ENCODE data around the gene TREM1.
"Not testable (repeated sequence)": the region's sequence is repeated elsewhere in the genome, so short reads cannot be mapped to it uniquely, and the experiment has no call there.

Gene TREM1

GRCh38 chr6:41257369-41258195 lies 28.9 kb downstream of the TREM1 start:
- DNase-seq = no peak

- DNase-seq = no peak
Observed at GRCh38 chr6:41256383-41256782, 30.1 kb downstream of the TREM1 start.

- no peak for DNase-seq
Observed at GRCh38 chr6:41255638-41256246, 30.7 kb downstream of the TREM1 start.

GRCh38 chr6:41255110-41255509 lies 31.4 kb downstream of the TREM1 start:
- DNase-seq = no peak

- no peak for DNase-seq
Observed at GRCh38 chr6:41252401-41253169, 33.9 kb downstream of the TREM1 start.

GRCh38 chr6:41247882-41248705 lies 38.4 kb downstream of the TREM1 start:
- no peak for DNase-seq

- DNase-seq = no peak
Observed at GRCh38 chr6:41247288-41247865, 39.1 kb downstream of the TREM1 start.

GRCh38 chr6:41246529-41246928 lies 40.0 kb downstream of the TREM1 start:
- DNase-seq = not testable (repeated sequence)

GRCh38 chr6:41239467-41240159 lies 46.9 kb downstream of the TREM1 start:
- no peak for DNase-seq

- DNase-seq = no peak
Observed at GRCh38 chr6:41237128-41237527, 49.4 kb downstream of the TREM1 start.

GRCh38 chr6:41236276-41236675 lies 50.2 kb downstream of the TREM1 start:
- no peak for DNase-seq

- DNase-seq = no peak
Observed at GRCh38 chr6:41232667-41233066, 53.8 kb downstream of the TREM1 start.

GRCh38 chr6:41231246-41231645 lies 55.2 kb downstream of the TREM1 start:
- DNase-seq = no peak

GRCh38 chr6:41229721-41230120 lies 56.8 kb downstream of the TREM1 start:
- no peak for DNase-seq

GRCh38 chr6:41228616-41229015 lies 57.9 kb downstream of the TREM1 start:
- DNase-seq = no peak

GRCh38 chr6:41228096-41228495 lies 58.4 kb downstream of the TREM1 start, which contains the start of gene TREML4:
TREML4 (plus strand) TSS chr6:41228349; CDS start chr6:41228428, 79 bp downstream.
- peak; percentile 30 for DNase-seq

GRCh38 chr6:41226752-41227151 lies 59.7 kb downstream of the TREM1 start:
- DNase-seq = no peak

- no peak for DNase-seq
Observed at GRCh38 chr6:41224800-41225199, 61.7 kb downstream of the TREM1 start.
